ENCODE measurements around the gene C2CD2L.

The C2CD2L gene

DNA sequence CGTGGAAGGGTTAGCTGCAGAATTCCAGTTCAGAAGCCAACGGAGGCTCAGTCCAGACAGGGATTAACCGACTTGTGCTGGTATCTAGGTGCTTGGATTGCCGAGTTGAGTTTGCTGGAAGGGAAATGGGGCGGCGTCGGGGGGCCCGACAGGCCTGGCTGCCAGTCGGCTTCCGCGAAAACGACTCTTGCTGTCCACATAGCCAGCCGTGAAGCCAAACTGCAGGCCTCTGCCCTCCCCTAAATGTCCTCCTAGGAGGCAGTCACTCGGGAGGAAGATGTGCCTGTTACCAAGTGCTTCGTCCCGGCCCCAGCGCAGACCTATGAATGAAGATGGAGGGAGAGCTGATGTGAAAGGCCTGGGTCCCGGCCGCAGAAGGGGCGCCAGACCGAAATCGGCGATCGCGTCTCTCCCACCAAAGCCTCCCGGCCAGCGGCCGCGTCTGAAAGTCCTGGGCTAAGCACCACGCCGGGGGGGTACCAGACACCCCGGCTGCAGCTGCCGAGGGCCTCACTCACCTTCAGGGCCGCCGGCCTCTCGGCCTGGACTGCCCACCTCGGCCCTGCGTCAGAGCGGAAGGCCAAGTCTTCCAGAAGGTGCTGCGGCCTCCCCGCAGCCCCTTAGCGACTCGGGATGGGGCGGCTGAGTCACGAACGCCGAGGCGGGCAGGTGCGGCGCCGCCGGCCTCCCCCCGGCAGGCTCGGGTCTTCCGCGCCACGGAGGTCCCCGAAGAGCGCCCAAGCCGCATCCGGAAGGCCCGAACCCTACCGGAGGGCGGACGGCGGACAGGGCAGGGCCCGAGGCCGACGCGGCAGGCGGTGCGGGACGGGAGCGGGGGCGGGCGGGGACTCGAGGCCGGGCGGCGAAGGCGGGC, 13.0 kb upstream of the C2CD2L start:
- DNase-seq (ENCODE audit: low read depth) = no peak
- peak overlapping the region; percentile 90 for H3K4me3 ChIP-seq (ENCODE audit: control insufficient read depth, low read depth, low read length)
- TF ChIP-seq, protein P1, sequence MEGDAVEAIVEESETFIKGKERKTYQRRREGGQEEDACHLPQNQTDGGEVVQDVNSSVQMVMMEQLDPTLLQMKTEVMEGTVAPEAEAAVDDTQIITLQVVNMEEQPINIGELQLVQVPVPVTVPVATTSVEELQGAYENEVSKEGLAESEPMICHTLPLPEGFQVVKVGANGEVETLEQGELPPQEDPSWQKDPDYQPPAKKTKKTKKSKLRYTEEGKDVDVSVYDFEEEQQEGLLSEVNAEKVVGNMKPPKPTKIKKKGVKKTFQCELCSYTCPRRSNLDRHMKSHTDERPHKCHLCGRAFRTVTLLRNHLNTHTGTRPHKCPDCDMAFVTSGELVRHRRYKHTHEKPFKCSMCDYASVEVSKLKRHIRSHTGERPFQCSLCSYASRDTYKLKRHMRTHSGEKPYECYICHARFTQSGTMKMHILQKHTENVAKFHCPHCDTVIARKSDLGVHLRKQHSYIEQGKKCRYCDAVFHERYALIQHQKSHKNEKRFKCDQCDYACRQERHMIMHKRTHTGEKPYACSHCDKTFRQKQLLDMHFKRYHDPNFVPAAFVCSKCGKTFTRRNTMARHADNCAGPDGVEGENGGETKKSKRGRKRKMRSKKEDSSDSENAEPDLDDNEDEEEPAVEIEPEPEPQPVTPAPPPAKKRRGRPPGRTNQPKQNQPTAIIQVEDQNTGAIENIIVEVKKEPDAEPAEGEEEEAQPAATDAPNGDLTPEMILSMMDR (IDR thresholded peaks at IDR 0.05; ENCODE audit: control insufficient read depth, insufficient read depth, low read depth, low read length, missing control alignments) = no peak

- peak overlapping the region; percentile 90 for H3K4me3 ChIP-seq (ENCODE audit: control insufficient read depth, low read depth, low read length)
- peak; percentile 59 for DNase-seq (ENCODE audit: low read depth)
- TF ChIP-seq, protein P1 (IDR thresholded peaks at IDR 0.05; ENCODE audit: control insufficient read depth, insufficient read depth, low read depth, low read length, missing control alignments) = peak; percentile 74
These were observed 12.4 kb upstream of the C2CD2L start for GRCh38 chr11:119094816-119095065.

- peak; percentile 99 for DNase-seq (ENCODE audit: low read depth)
- H3K4me3 ChIP-seq (ENCODE audit: control insufficient read depth, low read depth, low read length) = peak overlapping the region; percentile 90
- TF ChIP-seq, protein P1 (IDR thresholded peaks at IDR 0.05; ENCODE audit: control insufficient read depth, insufficient read depth, low read depth, low read length, missing control alignments) = no peak
These were observed 11.9 kb upstream of the C2CD2L start for GRCh38 chr11:119095066-119095880.

DNA sequence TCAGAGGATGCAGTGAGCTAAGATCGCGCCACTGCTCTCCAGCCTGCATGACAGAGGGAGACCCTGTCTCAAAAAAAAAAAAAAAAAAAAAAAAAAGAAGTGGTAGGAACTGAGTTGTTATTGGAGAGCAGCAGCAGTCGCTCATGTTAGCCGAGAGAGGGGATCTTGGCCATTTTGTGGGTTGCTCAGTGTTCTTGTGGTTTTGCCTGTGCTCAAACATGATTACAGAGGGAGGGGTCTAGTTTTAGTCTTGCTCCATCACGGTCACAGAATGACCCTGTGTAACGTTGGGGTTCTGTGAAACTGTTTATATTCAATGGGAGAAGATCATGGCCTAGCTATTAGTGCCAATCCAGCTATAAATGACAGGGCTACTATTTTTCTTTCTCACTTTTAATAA, 7.4 kb upstream of the C2CD2L start:
- H3K4me3 ChIP-seq (ENCODE audit: control insufficient read depth, low read depth, low read length) = no peak overlapping the region
- TF ChIP-seq, protein P1 (IDR thresholded peaks at IDR 0.05; ENCODE audit: control insufficient read depth, insufficient read depth, low read depth, low read length, missing control alignments) = no peak
- DNase-seq (ENCODE audit: low read depth) = no peak

DNA sequence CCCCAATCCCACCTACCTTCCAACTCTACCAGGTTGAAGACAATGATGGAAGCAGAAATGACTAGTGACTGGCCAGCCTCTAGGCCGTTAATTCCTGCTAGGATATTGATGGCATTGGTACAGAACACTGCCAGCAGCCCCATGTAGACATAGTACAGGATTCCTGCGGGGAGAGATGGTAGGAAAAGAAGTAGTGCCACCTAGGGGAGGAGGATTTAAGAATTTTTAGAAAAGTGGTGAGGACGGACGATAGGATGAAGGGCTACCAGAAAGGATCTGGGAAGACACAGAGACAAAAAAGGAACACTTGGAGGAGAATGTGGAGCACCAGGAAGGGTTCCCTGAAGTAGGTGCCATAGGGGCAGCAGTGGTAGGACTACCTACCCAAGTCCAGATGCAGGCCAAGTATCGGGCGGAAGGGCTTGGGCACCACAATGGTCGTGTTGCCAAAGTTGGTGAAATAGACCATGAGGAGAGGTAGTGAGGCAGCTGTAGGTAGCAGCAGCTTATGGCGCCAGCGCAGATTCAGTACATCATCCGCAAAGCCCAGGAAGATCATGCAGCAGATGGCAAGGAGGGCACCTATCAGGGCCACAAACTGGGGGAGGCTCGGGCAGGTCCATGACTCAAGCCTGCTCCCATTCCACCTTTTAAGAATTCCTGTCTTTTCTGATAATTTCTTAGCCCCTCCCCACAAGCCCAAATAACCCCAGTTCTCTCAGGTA, 6.7 kb upstream of the C2CD2L start:
- TF ChIP-seq, protein P1 (IDR thresholded peaks at IDR 0.05; ENCODE audit: control insufficient read depth, insufficient read depth, low read depth, low read length, missing control alignments) = peak; percentile 52
- DNase-seq (ENCODE audit: low read depth) = no peak
- peak overlapping the region; percentile 83 for H3K4me3 ChIP-seq (ENCODE audit: control insufficient read depth, low read depth, low read length)

DNA sequence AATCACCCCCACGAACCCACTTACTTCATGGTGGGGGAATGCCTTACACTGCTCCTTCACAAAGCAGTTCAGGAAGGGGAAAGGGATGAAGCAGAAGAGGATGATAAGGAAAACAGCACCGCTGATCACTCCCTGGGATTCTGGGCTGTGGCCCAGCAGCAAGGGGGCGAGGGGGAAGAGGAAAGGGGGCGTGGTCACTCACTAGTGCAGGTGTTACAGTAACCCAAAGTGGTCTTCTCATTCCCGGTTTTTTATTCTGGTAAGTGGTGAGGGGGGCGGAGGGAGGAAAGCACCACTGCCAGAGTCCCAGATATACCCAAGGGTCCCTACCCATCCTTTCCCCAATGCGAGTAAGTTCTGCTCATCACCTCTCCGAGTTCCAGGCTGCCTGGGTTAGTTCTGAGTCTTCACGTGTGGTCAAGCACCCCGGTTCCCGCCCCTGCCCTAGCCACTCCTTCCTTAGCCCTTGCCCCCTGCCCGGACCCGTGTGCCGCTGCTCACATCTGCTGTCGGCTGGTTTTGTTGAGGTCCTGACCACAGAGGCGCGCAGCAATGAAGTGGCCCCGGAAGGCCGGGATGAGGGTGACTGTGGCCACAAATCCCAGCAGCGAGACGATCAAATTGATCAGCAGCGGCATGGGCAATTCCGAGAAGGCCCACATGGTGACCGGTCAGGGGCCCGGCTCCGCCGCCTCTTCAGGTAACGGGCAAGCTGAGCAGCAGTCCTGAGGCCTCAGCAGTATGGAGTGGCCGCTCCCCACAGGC, 6.0 kb upstream of the C2CD2L start:
- TF ChIP-seq, protein P1 (IDR thresholded peaks at IDR 0.05; ENCODE audit: control insufficient read depth, insufficient read depth, low read depth, low read length, missing control alignments) = no peak
- H3K4me3 ChIP-seq (ENCODE audit: control insufficient read depth, low read depth, low read length) = peak overlapping the region; percentile 83
- DNase-seq (ENCODE audit: low read depth) = no peak
